GM06990 (cell line): ENCODE data around the gene USP12.

Experiments
- DNase-seq: peaks from one replicate; pipeline ENCODE4 v3.0.0-alpha.2; 2011; ENCODE audit not compliant: insufficient read length; ENCODE audit errors: extremely low read depth
- H3K27me3 ChIP-seq: replicated peaks from 2 replicates; pipeline ENCODE4 v1.6.0; 2011; ENCODE audit warnings: low read length; ENCODE audit not compliant: control insufficient read depth, insufficient read depth
- H3K36me3 ChIP-seq: 2 replicates; pipeline ENCODE4 v1.5.1; 2011; ENCODE audit warnings: low read length; ENCODE audit not compliant: control insufficient read depth, insufficient read depth
- H3K4me3 ChIP-seq: replicated peaks from 2 replicates; pipeline ENCODE4 v1.5.1; 2011; ENCODE audit warnings: low read depth, mild to moderate bottlenecking, control low read depth, low read length
- TF ChIP-seq, protein P1 (sequence below): IDR thresholded peaks from 2 replicates; pipeline ENCODE4 v1.5.1; 2011; ENCODE audit warnings: low read length, control low read depth, mild to moderate bottlenecking, inconsistent platforms; ENCODE audit not compliant: insufficient read depth, poor library complexity, severe bottlenecking

USP12 gene

DNA sequence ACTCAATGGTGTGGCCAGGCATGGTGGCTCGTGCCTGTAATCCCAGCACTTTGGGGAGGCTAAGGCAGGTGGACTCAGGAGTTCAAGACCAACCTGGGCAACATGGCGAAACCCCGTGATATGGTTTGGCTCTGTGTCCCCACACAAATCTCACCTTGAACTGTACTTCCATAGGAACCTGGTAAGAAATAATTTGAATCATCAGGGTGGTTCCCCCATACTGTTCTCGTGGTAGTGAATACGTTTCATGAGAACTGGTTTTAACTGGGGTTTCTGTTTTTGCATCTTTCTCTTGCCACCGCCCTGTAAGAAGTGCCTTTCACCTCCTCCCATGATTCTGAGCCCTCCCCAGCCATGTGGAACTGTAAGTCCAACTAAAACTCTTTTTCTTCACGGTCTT, 49.6 kb downstream of the USP12 start:
- Histone ChIP-seq H3K36me3 (no peaks in the 10 kb centered on the region), H3K4me3 (no peak overlapping the region), H3K27me3 (no peaks in the 10 kb centered on the region)
- TF ChIP-seq, protein P1, sequence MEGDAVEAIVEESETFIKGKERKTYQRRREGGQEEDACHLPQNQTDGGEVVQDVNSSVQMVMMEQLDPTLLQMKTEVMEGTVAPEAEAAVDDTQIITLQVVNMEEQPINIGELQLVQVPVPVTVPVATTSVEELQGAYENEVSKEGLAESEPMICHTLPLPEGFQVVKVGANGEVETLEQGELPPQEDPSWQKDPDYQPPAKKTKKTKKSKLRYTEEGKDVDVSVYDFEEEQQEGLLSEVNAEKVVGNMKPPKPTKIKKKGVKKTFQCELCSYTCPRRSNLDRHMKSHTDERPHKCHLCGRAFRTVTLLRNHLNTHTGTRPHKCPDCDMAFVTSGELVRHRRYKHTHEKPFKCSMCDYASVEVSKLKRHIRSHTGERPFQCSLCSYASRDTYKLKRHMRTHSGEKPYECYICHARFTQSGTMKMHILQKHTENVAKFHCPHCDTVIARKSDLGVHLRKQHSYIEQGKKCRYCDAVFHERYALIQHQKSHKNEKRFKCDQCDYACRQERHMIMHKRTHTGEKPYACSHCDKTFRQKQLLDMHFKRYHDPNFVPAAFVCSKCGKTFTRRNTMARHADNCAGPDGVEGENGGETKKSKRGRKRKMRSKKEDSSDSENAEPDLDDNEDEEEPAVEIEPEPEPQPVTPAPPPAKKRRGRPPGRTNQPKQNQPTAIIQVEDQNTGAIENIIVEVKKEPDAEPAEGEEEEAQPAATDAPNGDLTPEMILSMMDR: no peak
- DNase-seq: no peak

DNA sequence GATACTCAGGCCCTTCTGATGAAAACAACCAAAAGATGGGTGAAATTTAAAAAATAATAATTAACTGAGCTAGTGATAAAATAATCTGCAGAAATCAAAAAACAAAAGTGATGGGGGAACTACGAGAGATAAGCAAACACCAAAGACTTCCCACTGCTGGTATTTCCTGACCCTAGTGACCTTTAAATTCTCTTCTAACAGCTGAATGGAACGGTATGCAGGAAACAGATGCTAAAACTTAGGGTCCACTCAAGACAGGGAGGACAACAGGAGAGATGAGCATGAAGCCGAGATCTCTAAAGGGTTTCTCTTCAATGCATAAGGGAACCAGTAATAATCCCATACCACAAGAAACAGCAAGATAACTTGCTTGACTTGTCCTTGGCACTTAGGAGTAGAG, 50.8 kb downstream of the USP12 start:
- TF ChIP-seq, protein P1: no peak
- Histone ChIP-seq H3K4me3 (no peak overlapping the region), H3K36me3 (no peaks in the 10 kb centered on the region), H3K27me3 (no peaks in the 10 kb centered on the region)
- DNase-seq: no peak

DNA sequence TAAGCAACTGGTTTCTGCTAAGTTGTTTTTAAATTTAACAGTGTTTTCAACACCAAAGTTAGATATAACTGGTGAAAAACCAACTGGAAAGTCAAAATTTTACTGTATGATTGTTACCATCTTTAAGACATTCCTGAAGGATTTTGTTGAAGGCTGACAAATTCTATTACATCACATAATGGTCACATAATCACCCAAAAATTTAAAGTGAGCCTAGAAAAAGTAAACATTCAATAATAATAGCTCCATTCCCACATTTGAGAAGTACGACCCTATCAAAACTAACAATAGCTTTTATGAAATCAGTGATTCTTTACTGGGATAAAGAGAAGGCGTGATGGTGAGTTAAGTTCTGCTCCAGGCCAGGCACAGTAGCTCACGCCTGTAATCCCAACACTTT, 51.6 kb downstream of the USP12 start:
- TF ChIP-seq, protein P1: no peak
- no peaks in the 10 kb centered on the region for H3K27me3 ChIP-seq
- no peak for DNase-seq
- H3K36me3 ChIP-seq: no peaks in the 10 kb centered on the region
- no peak overlapping the region for H3K4me3 ChIP-seq

DNA sequence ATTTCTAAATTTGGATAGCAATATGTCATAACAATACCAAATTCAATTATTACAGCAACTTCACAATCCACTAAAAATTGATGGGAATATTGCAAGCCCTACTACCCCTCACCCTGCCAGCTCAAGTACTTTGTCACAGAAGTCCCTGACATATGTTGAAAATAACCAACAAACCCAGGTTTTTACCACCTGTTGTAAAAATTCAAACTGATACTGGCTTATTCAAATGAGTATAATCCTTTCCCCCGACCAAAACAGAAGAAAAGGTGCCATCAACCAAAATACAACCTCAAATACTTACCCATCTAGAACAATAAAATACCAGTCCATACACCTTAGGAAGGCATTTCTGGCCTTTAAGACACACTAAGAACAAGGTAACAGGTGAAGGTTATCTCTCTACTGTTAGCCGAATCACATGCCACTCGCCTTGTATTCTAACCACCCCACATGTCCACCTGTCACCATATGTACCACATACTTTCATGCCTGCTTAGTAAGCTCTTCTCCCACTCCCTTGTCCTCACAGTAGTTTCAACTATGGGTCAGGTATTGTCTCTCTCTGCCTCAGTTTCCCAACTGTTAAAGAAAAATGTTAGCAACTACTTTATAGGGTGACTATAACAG, 53.1 kb downstream of the USP12 start:
- TF ChIP-seq, protein P1: no peak
- Histone ChIP-seq H3K27me3 (no peaks in the 10 kb centered on the region), H3K4me3 (no peak overlapping the region), H3K36me3 (no peaks in the 10 kb centered on the region)
- DNase-seq: no peak

DNA sequence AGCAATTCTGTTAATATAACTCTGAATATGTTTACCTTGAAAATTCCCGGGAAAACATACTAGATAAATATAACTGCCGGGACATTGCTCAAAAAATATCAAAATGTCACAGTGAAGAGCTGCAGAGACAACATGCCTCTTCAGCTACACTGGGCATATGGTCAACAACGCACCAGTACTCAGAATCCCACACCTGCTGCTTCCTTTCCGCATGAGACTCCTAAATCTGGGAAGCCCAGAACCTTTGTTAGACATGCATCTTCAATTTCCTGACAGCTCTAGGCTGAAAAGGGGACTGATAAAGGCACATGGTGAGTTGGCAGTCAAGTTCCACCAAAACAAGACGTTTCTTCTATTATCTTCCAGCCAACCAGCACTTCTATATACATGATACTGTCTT, 53.7 kb downstream of the USP12 start:
- Histone ChIP-seq H3K36me3 (no peaks in the 10 kb centered on the region), H3K4me3 (no peak overlapping the region), H3K27me3 (no peaks in the 10 kb centered on the region)
- TF ChIP-seq, protein P1: no peak
- no peak for DNase-seq

DNA sequence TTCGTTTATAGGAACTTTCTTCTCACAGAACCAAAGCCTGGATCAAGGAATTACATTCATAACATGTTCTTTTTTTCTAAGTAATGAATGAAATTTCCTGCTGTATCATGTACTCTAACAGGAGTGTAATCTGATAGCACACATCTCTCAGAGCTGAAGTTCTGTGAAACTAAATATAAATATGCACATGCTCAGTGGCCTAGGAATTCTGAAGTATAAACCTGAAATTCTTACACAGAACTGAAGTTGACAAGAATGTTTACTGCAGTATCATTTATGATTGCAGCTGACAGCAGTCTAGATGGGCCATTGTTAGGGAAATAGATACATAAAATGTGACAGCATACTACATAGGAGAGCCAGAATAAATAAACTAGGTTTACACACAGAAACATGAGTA, 54.5 kb downstream of the USP12 start:
- Histone ChIP-seq H3K4me3 (no peak overlapping the region), H3K36me3 (no peaks in the 10 kb centered on the region), H3K27me3 (no peaks in the 10 kb centered on the region)
- TF ChIP-seq, protein P1: no peak
- no peak for DNase-seq
